Heart left ventricle (tissue), 13 donors: ENCODE data around the gene C1orf216.
A peak's percentile ranks its signal among the peaks of the same experiment; 100 is the strongest.

Experiments
- CTCF ChIP-seq, 12 donors: fragments of 200-600 bp; sonication (generic) in 4 of 12; IDR thresholded peaks; one replicate each; pipeline versions ENCODE4 v1.5.0 to v1.8.0; 2018 to 2022; ENCODE audit warnings: antibody characterized with exemption in 12 of 12, mild to moderate bottlenecking in 5 of 12
- POLR2A ChIP-seq, 2 donors: fragments of 450-650 bp; IDR thresholded peaks; one replicate each; pipeline ENCODE4 v1.6.1; 2017; ENCODE audit warnings: antibody characterized with exemption in 2 of 2, mild to moderate bottlenecking in 2 of 2, moderate library complexity in 2 of 2
- donor health status: ischemic (EF 13 %, LVEDD 7.1; RV severe dilation, severe dysfunction).
- donor health status: DM: no; HTN: yes; CAD: no.
- donor health status: DM: no; HTN: no; CAD: no.
- donor health status: ischemic (EF 25% LVEDD 6.9; RV normal size, moderate dysfunction).
- donor health status: ischemic (EF 25% LVEDD 5.7; RV mildly dilated, moderate dysfunction).
- donor health status: ischemic (EF 35%, LVEDD 5.7; RV mildly dilated, moderate dysfunction).
- donor health status: nonischemic (EF 11% LVEDD 7.7; RV severe dilation, severe dysfunction).
- donor health status: DM: yes; HTN: yes; CAD: no.
- donor health status: PGD.
- donor health status: ischemic (EF 29% LVEDD 5.4; RV normal size, mild dysfunction).
- donor health status: nonischemic (EF 23%, LVEDD 6.1; RV moderate dilation, normal function).

GRCh38 chr1:35718492-35719336 lies at the start of gene C1orf216:
- peak in 1 of 2 donors; percentile 67 for TF ChIP-seq POLR2A (IDR thresholded peaks at IDR 0.05)
- peak in 1 of 12 donors; percentile 8 for TF ChIP-seq CTCF (IDR thresholded peaks at IDR 0.05)
